Mucosa of descending colon (tissue), 3 donors: ENCODE data around the gene DOK6. TPM values are rescaled to one million over a fixed set of nuclear protein-coding genes. Genes with fewer than 3 reads are reported as not detected.

ENCODE experiments used
- ATAC-seq: fragments of 200-7000 bp; cut with Tn5 transposase; one replicate; pipeline ENCODE4 v1.9.1; 2020; ENCODE audit warnings: mild to moderate bottlenecking, moderate library complexity
- DNase-seq, 3 donors: peaks; one replicate each; pipeline ENCODE4 v3.0.0-alpha.2; 2020
- H3K36me3 ChIP-seq: fragments of 200-600 bp; one replicate; pipeline ENCODE4 v1.8.0; 2021; ENCODE audit warnings: low read depth, mild to moderate bottlenecking
- H3K4me1 ChIP-seq: fragments of 200-600 bp; one replicate; pipeline ENCODE4 v1.8.0; 2021; ENCODE audit warnings: low read depth, mild to moderate bottlenecking
- H3K4me3 ChIP-seq: fragments of 200-600 bp; one replicate; pipeline ENCODE4 v1.8.0; 2021; ENCODE audit warnings: mild to moderate bottlenecking
- H3K9me3 ChIP-seq: fragments of 200-600 bp; one replicate; pipeline ENCODE4 v1.8.0; 2021; ENCODE audit warnings: mild to moderate bottlenecking
- intact Hi-C, 2 donors: fragments of 100-400 bp; cut with DNase I in 1 of 2; cut with micrococcal nuclease in 1 of 2; formaldehyde crosslinking; loops; one replicate each; pipeline versions ENCODE4 v1.11.0 to v1.11.1; 2022; cut with DNase I, micrococcal nuclease
- total RNA-seq, 3 donors: library from RNA; stranded (reverse); fragmentation: NEBNext Ultra II Directional in 2 of 3; extraction: Animal tissue kit (Norgen Biotek cat#: 25700) in 2 of 3; gene quantifications; one replicate each; pipeline versions ENCODE4 v1.2.1 to v1.2.4, GENCODE V29; 2021 to 2023
- TF ChIP-seq, protein P1 (sequence below): fragments of 200-600 bp; IDR thresholded peaks from one replicate; pipeline ENCODE4 v1.8.0; 2022; ENCODE audit warnings: antibody characterized with exemption, mild to moderate bottlenecking
- donor health status: DM: no; HTN: no; CAD: no; lungs with moderate emphysema.
- donor health status: DM: no; HTN: no; CAD: no.
- donor health status: DM: no; HTN: yes; CAD: no.

The DOK6 gene
- total RNA-seq, 3 donors from 2014 or later: 0.12 to 2.2 (median 0.72) TPM

DNA sequence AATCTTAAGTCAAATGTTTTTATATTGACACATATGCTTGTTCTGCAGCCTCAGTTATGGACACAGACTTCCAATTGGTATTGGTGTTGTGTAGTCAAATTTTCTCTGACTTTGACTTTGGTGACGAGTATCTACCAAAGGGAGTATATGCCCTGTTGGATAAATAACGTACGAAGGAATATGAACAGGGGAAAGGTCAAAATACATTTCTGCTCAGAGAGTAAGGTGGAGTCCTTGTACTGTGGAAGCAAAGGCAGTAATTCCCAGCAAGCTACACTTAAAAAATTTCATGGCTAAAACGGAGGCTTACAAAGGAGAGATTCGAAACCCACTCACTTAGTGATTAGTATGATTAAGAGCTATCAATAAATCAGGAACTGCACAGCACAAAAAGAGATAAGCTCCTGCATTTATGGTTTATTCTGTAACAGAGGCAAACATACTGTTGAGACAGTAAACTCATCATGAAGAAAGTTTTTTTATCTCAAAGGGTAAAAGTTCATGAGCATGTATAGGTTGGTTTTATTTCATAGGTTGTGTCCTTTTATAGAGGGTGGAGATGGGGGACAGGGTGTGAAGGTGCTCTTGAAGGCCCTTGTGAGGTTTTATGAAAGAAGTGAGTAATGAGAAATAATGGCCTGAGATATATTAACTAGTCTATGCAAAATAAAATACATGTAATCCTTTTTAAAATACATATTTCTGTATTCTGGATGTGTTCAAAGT lies 404.3 kb downstream of the DOK6 start:
- DNase-seq (no peak), ATAC-seq (peak; percentile 66)
- TF ChIP-seq, protein P1, sequence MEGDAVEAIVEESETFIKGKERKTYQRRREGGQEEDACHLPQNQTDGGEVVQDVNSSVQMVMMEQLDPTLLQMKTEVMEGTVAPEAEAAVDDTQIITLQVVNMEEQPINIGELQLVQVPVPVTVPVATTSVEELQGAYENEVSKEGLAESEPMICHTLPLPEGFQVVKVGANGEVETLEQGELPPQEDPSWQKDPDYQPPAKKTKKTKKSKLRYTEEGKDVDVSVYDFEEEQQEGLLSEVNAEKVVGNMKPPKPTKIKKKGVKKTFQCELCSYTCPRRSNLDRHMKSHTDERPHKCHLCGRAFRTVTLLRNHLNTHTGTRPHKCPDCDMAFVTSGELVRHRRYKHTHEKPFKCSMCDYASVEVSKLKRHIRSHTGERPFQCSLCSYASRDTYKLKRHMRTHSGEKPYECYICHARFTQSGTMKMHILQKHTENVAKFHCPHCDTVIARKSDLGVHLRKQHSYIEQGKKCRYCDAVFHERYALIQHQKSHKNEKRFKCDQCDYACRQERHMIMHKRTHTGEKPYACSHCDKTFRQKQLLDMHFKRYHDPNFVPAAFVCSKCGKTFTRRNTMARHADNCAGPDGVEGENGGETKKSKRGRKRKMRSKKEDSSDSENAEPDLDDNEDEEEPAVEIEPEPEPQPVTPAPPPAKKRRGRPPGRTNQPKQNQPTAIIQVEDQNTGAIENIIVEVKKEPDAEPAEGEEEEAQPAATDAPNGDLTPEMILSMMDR: no peak
- intact Hi-C loops: no loop called here
- Histone ChIP-seq H3K9me3 (no peaks in the 10 kb centered on the region), H3K4me1 (no peaks in the 10 kb centered on the region), H3K4me3 (no peak overlapping the region), H3K36me3 (no peaks in the 10 kb centered on the region)

GRCh38 chr18:69808399-69808798 lies 407.7 kb downstream of the DOK6 start:
- DNase-seq: no peak
- TF ChIP-seq, protein P1: no peak
- Histone ChIP-seq H3K4me1 (no peaks in the 10 kb centered on the region), H3K9me3 (no peaks in the 10 kb centered on the region), H3K36me3 (no peaks in the 10 kb centered on the region), H3K4me3 (no peak overlapping the region)
- intact Hi-C loops: no loop called here
- ATAC-seq: no peak

GRCh38 chr18:69813559-69813958 lies 412.9 kb downstream of the DOK6 start:
- no peak overlapping the region for H3K4me3 ChIP-seq
- ATAC-seq (no peak), DNase-seq (no peak)
- H3K4me1 ChIP-seq: no peaks in the 10 kb centered on the region
- intact Hi-C loops: no loop called here
- H3K36me3 ChIP-seq: no peaks in the 10 kb centered on the region
- TF ChIP-seq, protein P1: no peak
- no peaks in the 10 kb centered on the region for H3K9me3 ChIP-seq

DNA sequence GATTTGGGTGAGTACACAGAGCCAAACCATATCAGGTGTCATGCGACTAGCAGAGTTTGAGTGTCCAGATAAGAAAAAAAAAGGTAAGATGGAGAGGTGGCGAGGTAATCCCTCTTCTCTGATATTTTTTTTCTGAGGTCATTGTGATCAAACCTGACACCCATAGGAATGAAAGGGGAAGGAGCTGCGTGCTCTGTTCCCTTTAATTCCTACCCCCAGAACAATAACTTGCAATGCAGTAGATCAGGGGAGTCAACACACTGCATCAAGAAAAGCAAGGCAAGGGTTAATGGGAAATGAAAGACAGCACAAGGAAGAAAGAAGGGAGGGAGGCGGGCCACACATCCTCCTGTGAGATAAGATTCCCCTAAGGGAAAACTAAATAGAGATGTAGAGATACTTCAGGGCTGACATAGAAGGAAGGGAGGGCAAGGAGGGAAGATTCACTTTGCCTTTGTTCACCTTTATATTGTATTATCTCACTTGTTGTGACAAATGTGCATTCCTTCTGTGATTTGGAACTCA lies 414.2 kb downstream of the DOK6 start:
- Histone ChIP-seq H3K4me1 (no peaks in the 10 kb centered on the region), H3K36me3 (no peaks in the 10 kb centered on the region), H3K9me3 (no peaks in the 10 kb centered on the region), H3K4me3 (no peak overlapping the region)
- TF ChIP-seq, protein P1: no peak
- no peak for ATAC-seq
- DNase-seq: no peak
- intact Hi-C loops: no loop called here

GRCh38 chr18:69817335-69817940 lies 416.8 kb downstream of the DOK6 start:
- H3K4me3 ChIP-seq: no peak overlapping the region
- H3K9me3 ChIP-seq: peaks cover 4% of the 10 kb centered on the region
- intact Hi-C loops: no loop called here
- TF ChIP-seq, protein P1: no peak
- H3K36me3 ChIP-seq: no peaks in the 10 kb centered on the region
- no peaks in the 10 kb centered on the region for H3K4me1 ChIP-seq
- no peak for ATAC-seq
- peak in 1 of 3 donors; percentile 6 for DNase-seq
